ENCODE measurements around the gene FASN. TPM values are rescaled to one million over a fixed set of nuclear protein-coding genes. Genes with fewer than 3 reads are reported as not detected.
A peak's percentile ranks its signal among the peaks of the same experiment; 100 is the strongest.

Gene FASN
- total and polyA plus RNA-seq, 2 of the 13 experiments (the other 11 are each of a cell fraction or from before 2014, with no cell fraction given) = 51.7 to 101 TPM

GRCh38 chr17:82095777-82096708 lies 2.0 kb downstream of the FASN start (continued):
- TF ChIP-seq ZNF136 (CRISPR knock-in tag; IDR thresholded peaks at IDR 0.05; ENCODE audit: low read depth) = no peak
- TF ChIP-seq ZFP62 (CRISPR knock-in tag; IDR thresholded peaks at IDR 0.05) = no peak
- no peak for TF ChIP-seq ZNF691 (CRISPR knock-in tag; IDR thresholded peaks at IDR 0.05; ENCODE audit: borderline replicate concordance, low read depth)
- peak; percentile 52 for TF ChIP-seq RBM39 (IDR thresholded peaks at IDR 0.05; ENCODE audit: low read depth, low read length, poor library complexity, severe bottlenecking)
- no peak for TF ChIP-seq ZBTB42 (CRISPR knock-in tag; IDR thresholded peaks at IDR 0.05)
- TF ChIP-seq MBD4 (IDR thresholded peaks at IDR 0.05; ENCODE audit: borderline replicate concordance, low read length) = no peak
- 0 out of 2 replicates have a peak, but pooled peaks have one; percentile 23 for TF ChIP-seq ZNF747 (CRISPR knock-in tag; IDR thresholded peaks at IDR 0.05; ENCODE audit: borderline replicate concordance)
- TF ChIP-seq DR1 (CRISPR knock-in tag; IDR thresholded peaks at IDR 0.05) = no peak
- TF ChIP-seq MIER2 (CRISPR knock-in tag; IDR thresholded peaks at IDR 0.05) = no peak
- TF ChIP-seq ZNF407 (CRISPR knock-in tag; IDR thresholded peaks at IDR 0.05; ENCODE audit: not compliant biosample characterization) = no peak
- TF ChIP-seq SNAPC5 (CRISPR knock-in tag; IDR thresholded peaks at IDR 0.05; ENCODE audit: borderline replicate concordance) = no peak
- no peak for TF ChIP-seq AKNA (CRISPR knock-in tag; IDR thresholded peaks at IDR 0.05; ENCODE audit: borderline replicate concordance)

All from HepG2 (cell line).